Ishikawa (cell line): ENCODE measurements around the gene DPP4.

Experiments
- CEBPB ChIP-seq: IDR thresholded peaks from 2 replicates; pipeline ENCODE4 v1.6.1; 2012
- EP300 ChIP-seq: IDR thresholded peaks from 2 replicates; pipeline ENCODE4 v1.6.1; 2012; ENCODE audit warnings: borderline replicate concordance
- FOXM1 ChIP-seq: IDR thresholded peaks from 2 replicates; pipeline ENCODE4 v1.6.1; 2012; ENCODE audit warnings: low read depth, borderline replicate concordance
- MAX ChIP-seq: IDR thresholded peaks from 2 replicates; pipeline ENCODE4 v1.6.1; 2012
- NFIC ChIP-seq: IDR thresholded peaks from 2 replicates; pipeline ENCODE4 v1.6.1; 2012
- REST ChIP-seq: IDR thresholded peaks from 2 replicates; pipeline ENCODE4 v1.6.1; 2012; ENCODE audit warnings: low read depth, mild to moderate bottlenecking
- TAF1 ChIP-seq: IDR thresholded peaks from 2 replicates; pipeline ENCODE4 v1.6.1; 2012; ENCODE audit warnings: low read depth, mild to moderate bottlenecking
- TCF12 ChIP-seq: IDR thresholded peaks from 2 replicates; pipeline ENCODE4 v1.6.1; 2012; ENCODE audit warnings: low read depth
- USF1 ChIP-seq: IDR thresholded peaks from 2 replicates; pipeline ENCODE4 v1.6.1; 2012
- ZBTB7A ChIP-seq: IDR thresholded peaks from 2 replicates; pipeline ENCODE4 v1.6.1; 2012; ENCODE audit warnings: low read depth

- TF ChIP-seq MAX (no peak), NFIC (no peak), ZBTB7A (no peak), USF1 (no peak), FOXM1 (no peak), CEBPB (no peak), REST (no peak), TCF12 (no peak), EP300 (no peak), TAF1 (no peak)
These were observed 109.9 kb downstream of the DPP4 start for GRCh38 chr2:161964160-161964559.
